ENCODE data around the gene KCND2. TPM values are rescaled to one million over a fixed set of nuclear protein-coding genes. Genes with fewer than 3 reads are reported as not detected.

KCND2 gene
- total and polyA plus RNA-seq, 2 of the 8 experiments (the other 6 are each of a cell fraction or from before 2014, with no cell fraction given) = 4.6 to 7.7 TPM

- Histone ChIP-seq H3K27ac (ENCODE audit: low read depth, low read length) (no peak overlapping the region), H3K9ac (replicated peaks in 1 of 4; ENCODE audit: extremely low read depth in 1 of 4, low read depth in 3 of 4, low read length in 3 of 4) (no peak overlapping the region), H4K20me1 (replicated peaks in 1 of 2; ENCODE audit: control insufficient read depth in 1 of 2, insufficient read depth in 2 of 2, low read length in 2 of 2) (no peaks in the 10 kb centered on the region), H2BK5ac (ENCODE audit: low read depth, low read length) (no peak overlapping the region), H3K4me1 (replicated peaks in 1 of 4; ENCODE audit: control insufficient read depth in 3 of 4, insufficient read depth in 4 of 4, low read length in 3 of 4) (no peaks in the 10 kb centered on the region), H3K79me1 (ENCODE audit: low read depth, low read length) (no peaks in the 10 kb centered on the region), H3K4me2 (ENCODE audit: insufficient read depth in 1 of 2, low read depth in 2 of 2, low read length in 2 of 2) (no peak overlapping the region), H4K8ac (ENCODE audit: extremely low read depth, insufficient read depth, low read length) (no peak overlapping the region), H3K4me3 (ENCODE audit: extremely low read depth in 1 of 4, insufficient read depth in 2 of 4, low read depth in 3 of 4, low read length in 4 of 4) (no peak overlapping the region), H3K27me3 (replicated peaks in 1 of 4; ENCODE audit: control insufficient read depth in 3 of 4, extremely low read depth in 1 of 4, insufficient read depth in 3 of 4, low read length in 3 of 4) (no peaks in the 10 kb centered on the region), H3K23ac (ENCODE audit: insufficient read length) (no peak overlapping the region), H3K23me2 (ENCODE audit: low read depth, low read length) (no peaks in the 10 kb centered on the region), H4K91ac (replicated peaks; ENCODE audit: insufficient read length, low read length) (no peak overlapping the region), H2AK5ac (ENCODE audit: low read depth, low read length) (no peak overlapping the region), H3K18ac (ENCODE audit: extremely low read depth, low read length) (no peak overlapping the region), H3K56ac (replicated peaks; ENCODE audit: insufficient read length, low read depth, low read length) (no peak overlapping the region), H3K4ac (replicated peaks; ENCODE audit: insufficient read length, low read depth, low read length) (no peak overlapping the region), H3K14ac (ENCODE audit: insufficient read length) (no peak overlapping the region), H2BK120ac (replicated peaks; ENCODE audit: low read depth, low read length) (no peak overlapping the region), H4K5ac (ENCODE audit: insufficient read length, low read depth, low read length) (no peak overlapping the region), H2BK15ac (ENCODE audit: low read length) (no peak overlapping the region), H2BK20ac (ENCODE audit: low read length) (no peak overlapping the region), H2AFZ (ENCODE audit: low read length) (no peak overlapping the region), H3K79me2 (ENCODE audit: control insufficient read depth in 1 of 2, insufficient read depth in 2 of 2, low read length in 2 of 2) (no peaks in the 10 kb centered on the region), H3K9me3 (ENCODE audit: insufficient read depth in 2 of 2, low read depth in 1 of 2, low read length in 1 of 2) (no peaks in the 10 kb centered on the region), H2BK12ac (ENCODE audit: low read depth, low read length) (no peak overlapping the region), H3K36me3 (ENCODE audit: control insufficient read depth in 2 of 4, insufficient read depth in 4 of 4, low read length in 3 of 4) (no peaks in the 10 kb centered on the region)
- ChIA-PET POLR2A (ENCODE audit: partially characterized antibody) (no interaction called here), CTCF (ENCODE audit: partially characterized antibody) (interaction anchor here (0.8 to 1.1 kb wide), 2 partner anchors 15 to 35 kb away, joined by 3 to 4 read pairs; no protein-coding TSS in a partner anchor)
- 94% methylated on average over 3 of the region's 3 CpGs; no CpG with 5 or more reads in 1 of the 2 experiments for WGBS, 2 experiments (ENCODE audit: extremely low coverage in 1 of 2, insufficient coverage in 1 of 2, insufficient read length in 1 of 2, insufficient replicate concordance in 2 of 2, low coverage in 1 of 2, low lambda C conversion rate in 2 of 2, missing lambda C conversion rate in 1 of 2)
- FAIRE-seq (no peak), DNase-seq (ENCODE audit: low read depth in 1 of 2, low spot score in 2 of 2) (no peak)
- TF ChIP-seq KDM4A (IDR thresholded peaks at IDR 0.05; ENCODE audit: low read depth, low read length, severe bottlenecking) = no peak
- TF ChIP-seq CEBPB (IDR thresholded peaks at IDR 0.05; ENCODE audit: low read depth, low read length) = no peak
- no peak for TF ChIP-seq TAF1 (IDR thresholded peaks at IDR 0.05; ENCODE audit: low read depth, low read length)
- TF ChIP-seq, protein P1, sequence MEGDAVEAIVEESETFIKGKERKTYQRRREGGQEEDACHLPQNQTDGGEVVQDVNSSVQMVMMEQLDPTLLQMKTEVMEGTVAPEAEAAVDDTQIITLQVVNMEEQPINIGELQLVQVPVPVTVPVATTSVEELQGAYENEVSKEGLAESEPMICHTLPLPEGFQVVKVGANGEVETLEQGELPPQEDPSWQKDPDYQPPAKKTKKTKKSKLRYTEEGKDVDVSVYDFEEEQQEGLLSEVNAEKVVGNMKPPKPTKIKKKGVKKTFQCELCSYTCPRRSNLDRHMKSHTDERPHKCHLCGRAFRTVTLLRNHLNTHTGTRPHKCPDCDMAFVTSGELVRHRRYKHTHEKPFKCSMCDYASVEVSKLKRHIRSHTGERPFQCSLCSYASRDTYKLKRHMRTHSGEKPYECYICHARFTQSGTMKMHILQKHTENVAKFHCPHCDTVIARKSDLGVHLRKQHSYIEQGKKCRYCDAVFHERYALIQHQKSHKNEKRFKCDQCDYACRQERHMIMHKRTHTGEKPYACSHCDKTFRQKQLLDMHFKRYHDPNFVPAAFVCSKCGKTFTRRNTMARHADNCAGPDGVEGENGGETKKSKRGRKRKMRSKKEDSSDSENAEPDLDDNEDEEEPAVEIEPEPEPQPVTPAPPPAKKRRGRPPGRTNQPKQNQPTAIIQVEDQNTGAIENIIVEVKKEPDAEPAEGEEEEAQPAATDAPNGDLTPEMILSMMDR (IDR thresholded peaks at IDR 0.05; ENCODE audit: control extremely low read depth in 1 of 3, insufficient read depth in 1 of 3, low read depth in 1 of 3, low read length in 3 of 3) = no peak
- no peak for TF ChIP-seq ASH2L (IDR thresholded peaks at IDR 0.05; ENCODE audit: low read length)
- no peak for TF ChIP-seq GABPA (IDR thresholded peaks at IDR 0.05; ENCODE audit: borderline replicate concordance, insufficient read depth, low read length)
- TF ChIP-seq, protein P2, sequence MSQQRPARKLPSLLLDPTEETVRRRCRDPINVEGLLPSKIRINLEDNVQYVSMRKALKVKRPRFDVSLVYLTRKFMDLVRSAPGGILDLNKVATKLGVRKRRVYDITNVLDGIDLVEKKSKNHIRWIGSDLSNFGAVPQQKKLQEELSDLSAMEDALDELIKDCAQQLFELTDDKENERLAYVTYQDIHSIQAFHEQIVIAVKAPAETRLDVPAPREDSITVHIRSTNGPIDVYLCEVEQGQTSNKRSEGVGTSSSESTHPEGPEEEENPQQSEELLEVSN (IDR thresholded peaks at IDR 0.05) = no peak
Measured at GRCh38 chr7:120760851-120761250, 487.9 kb downstream of the KCND2 start.
